DOHH2 (cell line): ENCODE measurements around the gene TBX20.
"Not testable (repeated sequence)": the region's sequence is repeated elsewhere in the genome, so short reads cannot be mapped to it uniquely, and the experiment has no call there.

Experiments used
- H3F3A ChIP-seq: fragments of 200-600 bp; sonication (generic), shearing (Covaris generic); 2 replicates; pipeline ENCODE4 v1.6.0; 2016; ENCODE audit warnings: antibody characterized with exemption, mild to moderate bottlenecking; ENCODE audit not compliant: control insufficient read depth, insufficient read depth
- H3K27ac ChIP-seq: fragments of 200-600 bp; sonication (generic); 2 replicates; pipeline ENCODE4 v1.5.1; 2014; ENCODE audit warnings: low read depth, mild to moderate bottlenecking, low read length, moderate library complexity
- H3K27me3 ChIP-seq: fragments of 200-600 bp; sonication (generic); 2 replicates; pipeline ENCODE4 v1.6.1; 2014; ENCODE audit warnings: mild to moderate bottlenecking, low read length, mixed read lengths; ENCODE audit not compliant: control insufficient read depth
- H3K36me3 ChIP-seq: fragments of 200-600 bp; sonication (generic); 2 replicates; pipeline ENCODE4 v1.6.1; 2014; ENCODE audit warnings: mild to moderate bottlenecking, low read length, moderate library complexity, mixed read lengths; ENCODE audit not compliant: control insufficient read depth
- H3K4me1 ChIP-seq: fragments of 200-600 bp; sonication (generic); 2 replicates; pipeline ENCODE4 v1.6.1; 2014; ENCODE audit warnings: mild to moderate bottlenecking, low read length, mixed read lengths; ENCODE audit not compliant: control insufficient read depth
- H3K4me2 ChIP-seq: fragments of 200-600 bp; sonication (generic); 2 replicates; pipeline ENCODE4 v1.6.0; 2014; ENCODE audit warnings: mild to moderate bottlenecking, low read length, moderate library complexity
- H3K4me3 ChIP-seq: fragments of 200-600 bp; sonication (generic); 2 replicates; pipeline ENCODE4 v1.5.1; 2014; ENCODE audit warnings: mild to moderate bottlenecking, low read length, mixed read lengths
- H3K79me2 ChIP-seq: fragments of 200-600 bp; sonication (generic); 2 replicates; pipeline ENCODE4 v1.6.1; 2014; ENCODE audit warnings: mild to moderate bottlenecking, low read length, mixed read lengths; ENCODE audit not compliant: control insufficient read depth
- H3K9me2 ChIP-seq: fragments of 200-600 bp; sonication (generic); replicated peaks from 2 replicates; pipeline ENCODE4 v1.6.1; 2014; ENCODE audit warnings: mild to moderate bottlenecking, low read length, mixed read lengths; ENCODE audit not compliant: control insufficient read depth
- H3K9me3 ChIP-seq: fragments of 200-600 bp; sonication (generic); 2 replicates; pipeline ENCODE4 v1.6.1; 2014; ENCODE audit warnings: antibody characterized with exemption, low read length, mixed read lengths; ENCODE audit not compliant: control insufficient read depth, insufficient read depth
- H4K20me1 ChIP-seq: fragments of 200-600 bp; sonication (generic); 2 replicates; pipeline ENCODE4 v1.6.0; 2014; ENCODE audit warnings: low read depth, mild to moderate bottlenecking, antibody characterized with exemption, low read length, moderate library complexity; ENCODE audit not compliant: control insufficient read depth, insufficient read depth
- CTCF ChIP-seq: fragments of 200-600 bp; sonication (generic); IDR thresholded peaks from one replicate; pipeline ENCODE4 v1.5.1; 2014; ENCODE audit warnings: antibody characterized with exemption, mild to moderate bottlenecking, low read depth, low read length; ENCODE audit not compliant: poor library complexity, severe bottlenecking
- EZH2phosphoT487 ChIP-seq: fragments of 200-600 bp; sonication (generic); IDR thresholded peaks from 2 replicates; pipeline ENCODE4 v1.6.1; 2017; ENCODE audit warnings: borderline replicate concordance, mild to moderate bottlenecking, antibody characterized with exemption, low read length, moderate library complexity, mixed read lengths

The TBX20 gene

DNA sequence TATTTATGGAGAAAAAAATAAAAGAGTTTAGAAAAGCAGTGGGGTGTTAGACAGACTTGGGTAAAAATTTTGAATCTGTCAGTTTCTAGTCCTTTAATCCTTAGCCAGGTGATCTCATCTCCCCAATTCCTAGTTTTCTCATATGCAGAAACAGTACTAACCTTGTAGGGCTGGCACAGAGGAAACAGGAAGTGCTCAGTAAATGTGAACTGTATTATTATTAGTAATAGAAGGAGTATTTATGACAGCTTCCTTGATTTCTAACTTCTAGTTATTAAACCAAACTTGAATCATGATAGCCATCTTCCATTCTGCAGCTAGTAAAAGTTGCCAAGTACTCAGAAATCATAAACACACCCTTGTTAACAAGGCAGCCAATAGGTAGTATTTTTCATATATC lies 12.5 kb downstream of the TBX20 start:
- no peaks in the 10 kb centered on the region for H4K20me1 ChIP-seq
- no peaks in the 10 kb centered on the region for H3K79me2 ChIP-seq
- H3F3A ChIP-seq = no peaks in the 10 kb centered on the region
- TF ChIP-seq EZH2phosphoT487 (no peak), CTCF (no peak)
- no peak overlapping the region for H3K27ac ChIP-seq
- peaks cover 20% of the 10 kb centered on the region for H3K27me3 ChIP-seq
- no peaks in the 10 kb centered on the region for H3K4me1 ChIP-seq
- H3K4me3 ChIP-seq = no peak overlapping the region
- no peaks in the 10 kb centered on the region for H3K9me2 ChIP-seq
- no peak overlapping the region for H3K4me2 ChIP-seq
- no peaks in the 10 kb centered on the region for H3K9me3 ChIP-seq
- H3K36me3 ChIP-seq = no peaks in the 10 kb centered on the region

- H3K4me1 ChIP-seq, H4K20me1 ChIP-seq, H3K4me3 ChIP-seq, H3K27ac ChIP-seq, H3K9me3 ChIP-seq, H3F3A ChIP-seq, H3K36me3 ChIP-seq, H3K9me2 ChIP-seq, H3K4me2 ChIP-seq, H3K79me2 ChIP-seq: not testable (repeated sequence)
- H3K27me3 ChIP-seq = peaks cover 18% of the 10 kb centered on the region
These were observed 12.9 kb downstream of the TBX20 start for GRCh38 chr7:35241008-35241407.

GRCh38 chr7:35238456-35238855 lies 15.4 kb downstream of the TBX20 start:
- not testable (repeated sequence) for H3F3A ChIP-seq, H3K9me2 ChIP-seq, H3K79me2 ChIP-seq, H3K36me3 ChIP-seq, H3K4me1 ChIP-seq, H3K4me3 ChIP-seq, H3K9me3 ChIP-seq, H3K4me2 ChIP-seq, H4K20me1 ChIP-seq, H3K27ac ChIP-seq
- H3K27me3 ChIP-seq = peaks cover 14% of the 10 kb centered on the region

DNA sequence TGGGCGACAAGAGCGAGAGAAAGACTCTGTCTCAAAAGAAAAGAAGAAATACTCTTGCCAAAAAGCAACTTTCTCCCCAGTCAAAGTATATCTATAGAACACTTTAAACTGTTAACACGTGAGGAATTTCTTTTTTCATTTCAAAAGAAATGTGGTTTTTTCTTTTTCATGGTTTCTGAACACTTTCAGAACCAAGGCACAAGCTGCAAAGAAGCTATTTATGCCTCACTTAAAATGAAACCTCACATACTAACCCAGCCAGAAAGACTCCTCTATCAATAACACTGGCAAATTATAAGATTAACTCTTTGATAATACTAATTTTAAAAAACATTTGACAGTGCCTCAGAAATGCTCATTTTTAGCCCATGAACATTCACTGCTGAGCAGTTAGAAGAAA lies 20.9 kb downstream of the TBX20 start:
- Histone ChIP-seq H3K36me3 (no peaks in the 10 kb centered on the region), H3K27me3 (peaks cover 26% of the 10 kb centered on the region), H3K4me3 (no peak overlapping the region), H3K27ac (no peak overlapping the region), H3K4me2 (no peak overlapping the region), H3K79me2 (no peaks in the 10 kb centered on the region), H3F3A (no peaks in the 10 kb centered on the region), H3K9me2 (no peaks in the 10 kb centered on the region), H3K4me1 (peaks cover 3% of the 10 kb centered on the region; the same call in 1 of the 2 replicates), H4K20me1 (no peaks in the 10 kb centered on the region), H3K9me3 (no peaks in the 10 kb centered on the region)
- TF ChIP-seq EZH2phosphoT487 = no peak
- no peak for TF ChIP-seq CTCF

- not testable (repeated sequence) for H3K27ac ChIP-seq, H3K4me3 ChIP-seq, H3K9me3 ChIP-seq, H4K20me1 ChIP-seq, H3K79me2 ChIP-seq, H3K36me3 ChIP-seq, H3K4me1 ChIP-seq, H3F3A ChIP-seq, H3K9me2 ChIP-seq, H3K4me2 ChIP-seq
- H3K27me3 ChIP-seq = peaks cover 26% of the 10 kb centered on the region
These were observed 22.7 kb downstream of the TBX20 start for GRCh38 chr7:35231221-35231620.

DNA sequence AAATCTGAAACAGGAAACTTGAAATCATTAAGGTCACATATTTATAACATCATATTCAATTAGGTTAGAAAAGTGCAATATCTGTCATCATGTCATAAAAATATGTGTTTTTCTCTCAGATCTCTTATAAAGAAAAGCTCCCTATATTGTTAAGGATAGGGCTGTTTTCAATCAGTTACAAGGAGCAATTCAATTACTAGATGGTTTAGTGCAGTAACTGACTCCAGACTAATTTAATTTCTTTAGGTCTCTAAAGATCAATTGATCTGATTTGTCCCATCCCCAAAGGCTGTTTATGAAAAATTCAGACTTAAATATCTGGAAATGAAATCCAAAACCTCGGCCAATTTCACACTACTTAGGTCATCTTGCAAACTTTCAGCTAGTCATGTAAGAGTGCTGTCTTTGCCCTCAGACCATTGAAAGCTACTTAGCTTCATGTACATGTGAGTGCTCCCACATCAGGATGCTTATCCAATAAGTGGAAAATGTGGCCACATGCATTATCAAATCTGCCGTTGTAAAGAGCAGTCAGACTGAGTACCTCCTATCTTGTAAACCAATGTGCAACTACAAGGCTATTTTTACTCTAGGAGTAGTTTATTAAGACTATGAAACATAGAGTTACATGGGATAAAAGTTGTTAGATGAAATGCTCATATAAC lies 24.7 kb downstream of the TBX20 start:
- H3F3A ChIP-seq, H3K9me3 ChIP-seq, H4K20me1 ChIP-seq, H3K79me2 ChIP-seq, H3K9me2 ChIP-seq, H3K4me3 ChIP-seq, H3K4me2 ChIP-seq, H3K27ac ChIP-seq, H3K36me3 ChIP-seq, H3K4me1 ChIP-seq: not testable (repeated sequence)
- H3K27me3 ChIP-seq = peaks cover 21% of the 10 kb centered on the region
